Mesendoderm (in vitro differentiated cells): ENCODE results near the gene GLCE.

ENCODE experiments used
- DNase-seq: peaks from one replicate; pipeline ENCODE4 v3.0.0; 2013
- H2AK5ac ChIP-seq: 2 replicates; pipeline ENCODE4 v1.6.1; 2013; ENCODE audit warnings: low read length, inconsistent platforms
- H2BK120ac ChIP-seq: 2 replicates; pipeline ENCODE4 v1.6.1; 2013; ENCODE audit warnings: low read depth, mild to moderate bottlenecking, low read length, moderate library complexity, mixed read lengths
- H2BK15ac ChIP-seq: replicated peaks from 2 replicates; pipeline ENCODE4 v1.6.1; 2013; ENCODE audit warnings: low read depth, mild to moderate bottlenecking, moderate library complexity
- H2BK5ac ChIP-seq: 2 replicates; pipeline ENCODE4 v1.6.1; 2013; ENCODE audit warnings: low read length, inconsistent platforms
- H3K18ac ChIP-seq: 2 replicates; pipeline ENCODE4 v1.6.1; 2013; ENCODE audit warnings: mild to moderate bottlenecking, low read length, mixed read lengths
- H3K23ac ChIP-seq: one replicate; pipeline ENCODE4 v1.6.1; 2013; ENCODE audit warnings: low read length
- H3K27ac ChIP-seq: 2 replicates; pipeline ENCODE4 v1.5.1; 2013; ENCODE audit warnings: low read depth, mild to moderate bottlenecking, inconsistent platforms, low read length, moderate library complexity
- H3K27me3 ChIP-seq: 2 replicates; pipeline ENCODE4 v1.6.1; 2013; ENCODE audit warnings: low read length, control low read depth, mild to moderate bottlenecking, inconsistent platforms; ENCODE audit not compliant: insufficient read depth, poor library complexity
- H3K36me3 ChIP-seq: 2 replicates; pipeline ENCODE4 v1.6.1; 2013; ENCODE audit warnings: low read length, inconsistent platforms; ENCODE audit not compliant: control insufficient read depth, insufficient read depth
- H3K4ac ChIP-seq: one replicate; pipeline ENCODE4 v1.6.1; 2013; ENCODE audit warnings: low read depth, mild to moderate bottlenecking, low read length, moderate library complexity
- H3K4me1 ChIP-seq: 2 replicates; pipeline ENCODE4 v1.6.1; 2013; ENCODE audit warnings: low read depth, low read length, inconsistent platforms; ENCODE audit not compliant: control insufficient read depth
- H3K4me2 ChIP-seq: 2 replicates; pipeline ENCODE4 v1.6.1; 2013; ENCODE audit warnings: low read length
- H3K4me3 ChIP-seq: 2 replicates; pipeline ENCODE4 v1.5.1; 2013; ENCODE audit warnings: mild to moderate bottlenecking, low read length
- H3K56ac ChIP-seq: one replicate; pipeline ENCODE4 v1.6.1; 2013; ENCODE audit warnings: low read length
- H3K79me1 ChIP-seq: 2 replicates; pipeline ENCODE4 v1.6.1; 2013; ENCODE audit warnings: low read length, inconsistent platforms
- H3K79me2 ChIP-seq: 2 replicates; pipeline ENCODE4 v1.6.1; 2013; ENCODE audit warnings: mild to moderate bottlenecking, low read length; ENCODE audit not compliant: control insufficient read depth, insufficient read depth
- H3K9ac ChIP-seq: 2 replicates; pipeline ENCODE4 v1.6.1; 2013; ENCODE audit warnings: low read length, inconsistent platforms
- H4K5ac ChIP-seq: one replicate; pipeline ENCODE4 v1.6.1; 2013; ENCODE audit warnings: low read length
- H4K8ac ChIP-seq: one replicate; pipeline ENCODE4 v1.6.1; 2013; ENCODE audit warnings: low read depth, mild to moderate bottlenecking, control low read depth, low read length, moderate library complexity
- WGBS: extraction: QIAGEN DNeasy Blood & Tissue Kit; methylation state at CpG from one replicate; pipeline ENCODE4 v1.1.7; 2013; ENCODE audit warnings: low lambda C conversion rate, missing lambda C conversion rate; ENCODE audit not compliant: insufficient coverage; ENCODE audit errors: extremely low coverage; 5-methylcytosine and 5-hydroxymethylcytosine counted together

GLCE gene

GRCh38 chr15:69145694-69146492 is 14.5 kb upstream of the GLCE start:
- Histone ChIP-seq H3K4me2 (no peak overlapping the region), H3K9ac (no peak overlapping the region), H3K18ac (no peak overlapping the region), H3K56ac (no peak overlapping the region), H2BK5ac (no peak overlapping the region), H4K5ac (no peak overlapping the region), H2BK120ac (no peak overlapping the region), H4K8ac (no peak overlapping the region), H3K4ac (no peak overlapping the region), H3K4me3 (no peak overlapping the region), H3K79me1 (no peaks in the 10 kb centered on the region), H3K27ac (no peak overlapping the region), H3K27me3 (no peaks in the 10 kb centered on the region), H3K23ac (no peak overlapping the region), H3K79me2 (no peaks in the 10 kb centered on the region), H2BK15ac (no peak overlapping the region), H3K4me1 (no peaks in the 10 kb centered on the region), H3K36me3 (no peaks in the 10 kb centered on the region), H2AK5ac (no peak overlapping the region)
- no peak for DNase-seq
- WGBS, result no CpG with 5 or more reads among the region's 7 CpGs

GRCh38 chr15:69146724-69147435 is 13.6 kb upstream of the GLCE start:
- Histone ChIP-seq H2BK5ac (no peak overlapping the region), H3K27ac (no peak overlapping the region), H3K36me3 (no peaks in the 10 kb centered on the region), H3K79me1 (no peaks in the 10 kb centered on the region), H4K8ac (no peak overlapping the region), H3K18ac (no peak overlapping the region), H3K27me3 (no peaks in the 10 kb centered on the region), H3K56ac (no peak overlapping the region), H2BK15ac (no peak overlapping the region), H3K4me1 (no peaks in the 10 kb centered on the region), H2AK5ac (no peak overlapping the region), H3K9ac (no peak overlapping the region), H3K23ac (no peak overlapping the region), H4K5ac (no peak overlapping the region), H3K79me2 (no peaks in the 10 kb centered on the region), H3K4me2 (no peak overlapping the region), H3K4me3 (no peak overlapping the region), H2BK120ac (no peak overlapping the region), H3K4ac (no peak overlapping the region)
- DNase-seq, result no peak
- no CpG with 5 or more reads among the region's 9 CpGs for WGBS

GRCh38 chr15:69148465-69148864 is 12.0 kb upstream of the GLCE start:
- no peak for DNase-seq
- no peaks in the 10 kb centered on the region for H3K4me1 ChIP-seq
- WGBS, result no CpG with 5 or more reads among the region's 1 CpG
- no peak overlapping the region for H3K4me3 ChIP-seq
- H2BK5ac ChIP-seq, result no peak overlapping the region
- H4K5ac ChIP-seq, result no peak overlapping the region
- no peaks in the 10 kb centered on the region for H3K27me3 ChIP-seq
- H3K18ac ChIP-seq, result no peak overlapping the region
- no peak overlapping the region for H2AK5ac ChIP-seq
- H3K9ac ChIP-seq, result no peak overlapping the region
- no peaks in the 10 kb centered on the region for H3K36me3 ChIP-seq
- no peak overlapping the region for H2BK120ac ChIP-seq
- H2BK15ac ChIP-seq, result no peak overlapping the region
- H3K4me2 ChIP-seq, result no peak overlapping the region
- H3K4ac ChIP-seq, result no peak overlapping the region
- H3K79me2 ChIP-seq, result no peaks in the 10 kb centered on the region
- no peak overlapping the region for H3K23ac ChIP-seq
- no peak overlapping the region for H3K27ac ChIP-seq
- H3K56ac ChIP-seq, result no peak overlapping the region
- no peak overlapping the region for H4K8ac ChIP-seq
- H3K79me1 ChIP-seq, result no peaks in the 10 kb centered on the region

- H3K4me3 ChIP-seq, result no peak overlapping the region
- no peak overlapping the region for H2BK5ac ChIP-seq
- H3K18ac ChIP-seq, result no peak overlapping the region
- H3K27ac ChIP-seq, result no peak overlapping the region
- no peak overlapping the region for H4K5ac ChIP-seq
- no peak for DNase-seq
- no peak overlapping the region for H3K4me2 ChIP-seq
- H3K23ac ChIP-seq, result no peak overlapping the region
- no peaks in the 10 kb centered on the region for H3K36me3 ChIP-seq
- no peak overlapping the region for H4K8ac ChIP-seq
- no peaks in the 10 kb centered on the region for H3K27me3 ChIP-seq
- no peak overlapping the region for H2AK5ac ChIP-seq
- H3K79me1 ChIP-seq, result no peaks in the 10 kb centered on the region
- WGBS, result no CpG with 5 or more reads among the region's 2 CpGs
- H2BK15ac ChIP-seq, result no peak overlapping the region
- no peak overlapping the region for H2BK120ac ChIP-seq
- no peak overlapping the region for H3K9ac ChIP-seq
- H3K79me2 ChIP-seq, result no peaks in the 10 kb centered on the region
- H3K56ac ChIP-seq, result no peak overlapping the region
- H3K4ac ChIP-seq, result no peak overlapping the region
- H3K4me1 ChIP-seq, result peaks cover 2% of the 10 kb centered on the region
Measured at GRCh38 chr15:69149163-69149562, 11.3 kb upstream of the GLCE start.

- Histone ChIP-seq H3K36me3 (no peaks in the 10 kb centered on the region), H3K79me2 (no peaks in the 10 kb centered on the region)
Measured at GRCh38 chr15:69149803-69150202, 10.6 kb upstream of the GLCE start.

More at GRCh38 chr15:69149803-69150202, 10.6 kb upstream of the GLCE start:
- H2BK15ac ChIP-seq, result no peak overlapping the region
- no peaks in the 10 kb centered on the region for H3K27me3 ChIP-seq
- no peak overlapping the region for H3K4me3 ChIP-seq
- H3K27ac ChIP-seq, result no peak overlapping the region
- H3K4me2 ChIP-seq, result no peak overlapping the region
- H2BK5ac ChIP-seq, result no peak overlapping the region
- no peak overlapping the region for H3K9ac ChIP-seq
- peaks cover 4% of the 10 kb centered on the region for H3K4me1 ChIP-seq
- H3K18ac ChIP-seq, result no peak overlapping the region
- no peak for DNase-seq
- no peak overlapping the region for H3K23ac ChIP-seq
- WGBS, result no CpG with 5 or more reads among the region's 2 CpGs
- H3K56ac ChIP-seq, result no peak overlapping the region
- no peak overlapping the region for H2BK120ac ChIP-seq
- H3K4ac ChIP-seq, result no peak overlapping the region
- no peak overlapping the region for H2AK5ac ChIP-seq
- no peak overlapping the region for H4K5ac ChIP-seq
- H4K8ac ChIP-seq, result no peak overlapping the region
- no peaks in the 10 kb centered on the region for H3K79me1 ChIP-seq
